GM18870 (cell line): ENCODE measurements around the gene FOXB1.

Experiments
- ATAC-seq: cut with Tn5 transposase; IDR thresholded peaks from one replicate; pipeline ENCODE4 v1.9.1; 2021; ENCODE audit warnings: moderate library complexity; ENCODE audit not compliant: unreplicated experiment

The FOXB1 gene

GRCh38 chr15:60017538-60018520, 13.7 kb downstream of the FOXB1 start:
- ATAC-seq = no peak

- no peak for ATAC-seq
Measured at GRCh38 chr15:60020736-60021135, 16.6 kb downstream of the FOXB1 start.

- ATAC-seq = no peak
Measured at GRCh38 chr15:60021589-60022378, 17.7 kb downstream of the FOXB1 start.

GRCh38 chr15:60022379-60022741, 18.2 kb downstream of the FOXB1 start:
- no peak for ATAC-seq

- no peak for ATAC-seq
Measured at GRCh38 chr15:60026555-60026954, 22.4 kb downstream of the FOXB1 start.

- no peak for ATAC-seq
Measured at GRCh38 chr15:60035344-60035743, 31.2 kb downstream of the FOXB1 start.

GRCh38 chr15:60039316-60039715, 35.2 kb downstream of the FOXB1 start:
- no peak for ATAC-seq

GRCh38 chr15:60043744-60044435, 39.8 kb downstream of the FOXB1 start:
- no peak for ATAC-seq

GRCh38 chr15:60044636-60045270, 40.6 kb downstream of the FOXB1 start:
- ATAC-seq = no peak

- no peak for ATAC-seq
Measured at GRCh38 chr15:60047701-60048100, 43.6 kb downstream of the FOXB1 start.

- no peak for ATAC-seq
Measured at GRCh38 chr15:60049948-60050347, 45.8 kb downstream of the FOXB1 start.

- no peak for ATAC-seq
Measured at GRCh38 chr15:60052796-60053195, 48.7 kb downstream of the FOXB1 start.

GRCh38 chr15:60054472-60054871, 50.4 kb downstream of the FOXB1 start:
- ATAC-seq = no peak
